Measurements from ENCODE around the gene MAPT.

The MAPT gene

GRCh38 chr17:45914047-45914717, 19.8 kb downstream of the MAPT start:
- Histone ChIP-seq H3K27me3 (ENCODE audit: control insufficient read depth, insufficient read depth, low read length) (no peaks in the 10 kb centered on the region), H3K4me1 (ENCODE audit: control insufficient read depth, insufficient read depth, low read length) (no peaks in the 10 kb centered on the region), H3K4me3 (ENCODE audit: low read depth, low read length) (no peak overlapping the region), H3K36me3 (ENCODE audit: control insufficient read depth, insufficient read depth, low read length) (no peaks in the 10 kb centered on the region), H3K27ac (ENCODE audit: low read depth, low read length) (no peak overlapping the region), H3K9me3 (ENCODE audit: control insufficient read depth, insufficient read depth, low read length) (0 out of 2 replicates have a peak, but pooled peaks cover 5% of the 10 kb centered on the region), H3K9ac (ENCODE audit: low read depth, low read length) (no peak overlapping the region)

GRCh38 chr17:45915263-45915662, 20.9 kb downstream of the MAPT start:
- Histone ChIP-seq H3K27ac (ENCODE audit: low read depth, low read length) (no peak overlapping the region), H3K9ac (ENCODE audit: low read depth, low read length) (no peak overlapping the region), H3K4me1 (ENCODE audit: control insufficient read depth, insufficient read depth, low read length) (no peaks in the 10 kb centered on the region), H3K9me3 (ENCODE audit: control insufficient read depth, insufficient read depth, low read length) (0 out of 2 replicates have a peak, but pooled peaks cover 5% of the 10 kb centered on the region), H3K4me3 (ENCODE audit: low read depth, low read length) (no peak overlapping the region), H3K27me3 (ENCODE audit: control insufficient read depth, insufficient read depth, low read length) (no peaks in the 10 kb centered on the region), H3K36me3 (ENCODE audit: control insufficient read depth, insufficient read depth, low read length) (no peaks in the 10 kb centered on the region)

- H3K4me1 ChIP-seq (ENCODE audit: control insufficient read depth, insufficient read depth, low read length) = no peaks in the 10 kb centered on the region
- H3K9me3 ChIP-seq (ENCODE audit: control insufficient read depth, insufficient read depth, low read length) = 0 out of 2 replicates have a peak, but pooled peaks cover 4% of the 10 kb centered on the region
- no peak overlapping the region for H3K27ac ChIP-seq (ENCODE audit: low read depth, low read length)
- H3K9ac ChIP-seq (ENCODE audit: low read depth, low read length) = no peak overlapping the region
- no peaks in the 10 kb centered on the region for H3K27me3 ChIP-seq (ENCODE audit: control insufficient read depth, insufficient read depth, low read length)
- no peaks in the 10 kb centered on the region for H3K36me3 ChIP-seq (ENCODE audit: control insufficient read depth, insufficient read depth, low read length)
- H3K4me3 ChIP-seq (ENCODE audit: low read depth, low read length) = no peak overlapping the region
These were observed 22.7 kb downstream of the MAPT start for GRCh38 chr17:45917081-45917480.

GRCh38 chr17:45918241-45918745, 23.9 kb downstream of the MAPT start:
- Histone ChIP-seq H3K9ac (ENCODE audit: low read depth, low read length) (no peak overlapping the region), H3K9me3 (ENCODE audit: control insufficient read depth, insufficient read depth, low read length) (no peaks in the 10 kb centered on the region), H3K27me3 (ENCODE audit: control insufficient read depth, insufficient read depth, low read length) (no peaks in the 10 kb centered on the region), H3K27ac (ENCODE audit: low read depth, low read length) (no peak overlapping the region), H3K4me1 (ENCODE audit: control insufficient read depth, insufficient read depth, low read length) (no peaks in the 10 kb centered on the region), H3K4me3 (ENCODE audit: low read depth, low read length) (no peak overlapping the region), H3K36me3 (ENCODE audit: control insufficient read depth, insufficient read depth, low read length) (no peaks in the 10 kb centered on the region)

- Histone ChIP-seq H3K9ac (ENCODE audit: low read depth, low read length) (no peak overlapping the region), H3K27ac (ENCODE audit: low read depth, low read length) (no peak overlapping the region), H3K36me3 (ENCODE audit: control insufficient read depth, insufficient read depth, low read length) (no peaks in the 10 kb centered on the region), H3K4me1 (ENCODE audit: control insufficient read depth, insufficient read depth, low read length) (no peaks in the 10 kb centered on the region), H3K9me3 (ENCODE audit: control insufficient read depth, insufficient read depth, low read length) (no peaks in the 10 kb centered on the region), H3K4me3 (ENCODE audit: low read depth, low read length) (no peak overlapping the region), H3K27me3 (ENCODE audit: control insufficient read depth, insufficient read depth, low read length) (no peaks in the 10 kb centered on the region)
These were observed 24.8 kb downstream of the MAPT start for GRCh38 chr17:45919136-45919535.

GRCh38 chr17:45920083-45920482, 25.7 kb downstream of the MAPT start:
- H3K27me3 ChIP-seq (ENCODE audit: control insufficient read depth, insufficient read depth, low read length) = no peaks in the 10 kb centered on the region
- H3K4me1 ChIP-seq (ENCODE audit: control insufficient read depth, insufficient read depth, low read length) = no peaks in the 10 kb centered on the region
- no peak overlapping the region for H3K27ac ChIP-seq (ENCODE audit: low read depth, low read length)
- H3K9me3 ChIP-seq (ENCODE audit: control insufficient read depth, insufficient read depth, low read length) = no peaks in the 10 kb centered on the region
- no peak overlapping the region for H3K4me3 ChIP-seq (ENCODE audit: low read depth, low read length)
- no peak overlapping the region for H3K9ac ChIP-seq (ENCODE audit: low read depth, low read length)
- H3K36me3 ChIP-seq (ENCODE audit: control insufficient read depth, insufficient read depth, low read length) = no peaks in the 10 kb centered on the region

GRCh38 chr17:45923511-45924268, 29.3 kb downstream of the MAPT start:
- Histone ChIP-seq H3K9me3 (ENCODE audit: control insufficient read depth, insufficient read depth, low read length) (peaks cover 6% of the 10 kb centered on the region), H3K4me1 (ENCODE audit: control insufficient read depth, insufficient read depth, low read length) (no peaks in the 10 kb centered on the region), H3K36me3 (ENCODE audit: control insufficient read depth, insufficient read depth, low read length) (no peaks in the 10 kb centered on the region), H3K27ac (ENCODE audit: low read depth, low read length) (no peak overlapping the region), H3K9ac (ENCODE audit: low read depth, low read length) (no peak overlapping the region), H3K27me3 (ENCODE audit: control insufficient read depth, insufficient read depth, low read length) (no peaks in the 10 kb centered on the region), H3K4me3 (ENCODE audit: low read depth, low read length) (no peak overlapping the region)

GRCh38 chr17:45924332-45924820, 30.0 kb downstream of the MAPT start:
- H3K4me3 ChIP-seq (ENCODE audit: low read depth, low read length) = no peak overlapping the region

GRCh38 chr17:45925311-45925710, 31.0 kb downstream of the MAPT start:
- H3K4me3 ChIP-seq (ENCODE audit: low read depth, low read length) = no peak overlapping the region
- no peaks in the 10 kb centered on the region for H3K36me3 ChIP-seq (ENCODE audit: control insufficient read depth, insufficient read depth, low read length)
- H3K4me1 ChIP-seq (ENCODE audit: control insufficient read depth, insufficient read depth, low read length) = no peaks in the 10 kb centered on the region
- peaks cover 9% of the 10 kb centered on the region for H3K9me3 ChIP-seq (ENCODE audit: control insufficient read depth, insufficient read depth, low read length)
- no peaks in the 10 kb centered on the region for H3K27me3 ChIP-seq (ENCODE audit: control insufficient read depth, insufficient read depth, low read length)
- no peak overlapping the region for H3K27ac ChIP-seq (ENCODE audit: low read depth, low read length)
- H3K9ac ChIP-seq (ENCODE audit: low read depth, low read length) = no peak overlapping the region

More at GRCh38 chr17:45924332-45924820, 30.0 kb downstream of the MAPT start:
- Histone ChIP-seq H3K9ac (ENCODE audit: low read depth, low read length) (no peak overlapping the region), H3K27ac (ENCODE audit: low read depth, low read length) (no peak overlapping the region), H3K27me3 (ENCODE audit: control insufficient read depth, insufficient read depth, low read length) (no peaks in the 10 kb centered on the region), H3K9me3 (ENCODE audit: control insufficient read depth, insufficient read depth, low read length) (peaks cover 9% of the 10 kb centered on the region), H3K36me3 (ENCODE audit: control insufficient read depth, insufficient read depth, low read length) (no peaks in the 10 kb centered on the region), H3K4me1 (ENCODE audit: control insufficient read depth, insufficient read depth, low read length) (no peaks in the 10 kb centered on the region)

GRCh38 chr17:45927247-45927646, 32.9 kb downstream of the MAPT start:
- no peak overlapping the region for H3K4me3 ChIP-seq (ENCODE audit: low read depth, low read length)
- no peak overlapping the region for H3K9ac ChIP-seq (ENCODE audit: low read depth, low read length)
- H3K36me3 ChIP-seq (ENCODE audit: control insufficient read depth, insufficient read depth, low read length) = no peaks in the 10 kb centered on the region
- no peaks in the 10 kb centered on the region for H3K27me3 ChIP-seq (ENCODE audit: control insufficient read depth, insufficient read depth, low read length)
- H3K4me1 ChIP-seq (ENCODE audit: control insufficient read depth, insufficient read depth, low read length) = no peaks in the 10 kb centered on the region
- H3K27ac ChIP-seq (ENCODE audit: low read depth, low read length) = no peak overlapping the region
- H3K9me3 ChIP-seq (ENCODE audit: control insufficient read depth, insufficient read depth, low read length) = peaks cover 9% of the 10 kb centered on the region

- Histone ChIP-seq H3K4me3 (ENCODE audit: low read depth, low read length) (no peak overlapping the region), H3K27ac (ENCODE audit: low read depth, low read length) (no peak overlapping the region), H3K9me3 (ENCODE audit: control insufficient read depth, insufficient read depth, low read length) (peaks cover 9% of the 10 kb centered on the region), H3K9ac (ENCODE audit: low read depth, low read length) (no peak overlapping the region), H3K27me3 (ENCODE audit: control insufficient read depth, insufficient read depth, low read length) (no peaks in the 10 kb centered on the region), H3K4me1 (ENCODE audit: control insufficient read depth, insufficient read depth, low read length) (no peaks in the 10 kb centered on the region), H3K36me3 (ENCODE audit: control insufficient read depth, insufficient read depth, low read length) (no peaks in the 10 kb centered on the region)
These were observed 35.0 kb downstream of the MAPT start for GRCh38 chr17:45929344-45929743.
